K562 (cell line): Measurements from ENCODE around the gene ALDH9A1. TPM values are rescaled to one million over a fixed set of nuclear protein-coding genes. Genes with fewer than 3 reads are reported as not detected.

Source experiments
- ATAC-seq: fragments of 200-7000 bp; cut with Tn5 transposase; 3 replicates; pipeline ENCODE4 v1.9.1; 2020; ENCODE audit warnings: moderate library complexity
- BruUV-seq: library from RNA; stranded (reverse); fragments of 400-500 nt; replicated peaks from 2 replicates; lab custom pipeline; 2021; lab: Mats Ljungman, UMichigan
- CTCF ChIA-PET: fragments of 300-600 bp; formaldehyde crosslinking; extraction: SDS; loops from one replicate; lab custom pipeline; 2021; ENCODE audit warnings: low intra/inter-chr PET ratio; lab: Yijun Ruan, JAX
- POLR2A ChIA-PET: fragments of 300-600, 350-650 bp; sonication (Branson Sonifier 250); formaldehyde crosslinking; extraction: SDS; loops from one replicate; lab custom pipeline; 2021; ENCODE audit warnings: antibody characterized with exemption, inconsistent platforms; lab: Yijun Ruan, JAX
- DNase-seq, 4 experiments: peaks; one replicate each; pipeline versions ENCODE4 v3.0.0 to v3.0.0-alpha.2; 2011 to 2018; ENCODE audit warnings: low spot score in 3 of 4, mixed read lengths in 3 of 4; ENCODE audit errors: extremely low read depth in 1 of 4
- FAIRE-seq: peaks from 2 replicates; lab custom pipeline; 2011; peaks lifted over from hg19 to GRCh38; lab: Jason Lieb, UNC
- H2AFZ ChIP-seq: 2 replicates; pipeline ENCODE4 v1.6.0; 2011; ENCODE audit warnings: low read depth, low read length, control low read depth, inconsistent platforms
- H3K27ac ChIP-seq: fragments of 200-600 bp; 3 replicates; pipeline ENCODE4 v1.8.0; 2011; ENCODE audit warnings: low read depth, mild to moderate bottlenecking, control low read depth, inconsistent platforms, low read length, moderate library complexity, mixed read lengths; ENCODE audit errors: extremely low read depth
- H3K27me3 ChIP-seq, 2 experiments: fragments of 300-600 bp in 1 of 2; 2 replicates in 1 of 2; 3 replicates in 1 of 2; pipeline versions ENCODE4 v1.6.0 to v1.8.0; 2011; ENCODE audit warnings: inconsistent platforms in 2 of 2, low read length in 2 of 2, mild to moderate bottlenecking in 1 of 2, mixed read lengths in 1 of 2, moderate library complexity in 1 of 2; ENCODE audit not compliant: control insufficient read depth in 2 of 2, insufficient read depth in 2 of 2
- H3K36me3 ChIP-seq: fragments of 300-600 bp; 3 replicates; pipeline ENCODE4 v1.8.0; 2011; ENCODE audit warnings: mild to moderate bottlenecking, low read length, inconsistent platforms; ENCODE audit not compliant: control insufficient read depth, insufficient read depth
- H3K4me1 ChIP-seq, 2 experiments: fragments of 200-600 bp in 1 of 2; replicated peaks in 1 of 2; 2 replicates in 1 of 2; 3 replicates in 1 of 2; pipeline versions ENCODE4 v1.5.1 to v1.8.0; 2011; ENCODE audit warnings: inconsistent platforms in 2 of 2, low read length in 2 of 2, mild to moderate bottlenecking in 1 of 2, mixed read lengths in 1 of 2, moderate library complexity in 1 of 2; ENCODE audit not compliant: control insufficient read depth in 2 of 2, insufficient read depth in 2 of 2
- H3K4me2 ChIP-seq: 2 replicates; pipeline ENCODE4 v1.6.1; 2011; ENCODE audit warnings: low read length, control low read depth, inconsistent platforms, mixed read lengths; ENCODE audit not compliant: insufficient read depth
- H3K4me3 ChIP-seq: fragments of 200-600 bp; sonication (generic), shearing (Covaris generic); 2 replicates; pipeline ENCODE4 v1.5.1; 2016; ENCODE audit warnings: control low read depth, inconsistent platforms
- H3K79me2 ChIP-seq: fragments of 200-600 bp; 3 replicates; pipeline ENCODE4 v1.8.0; 2011; ENCODE audit warnings: low read length, inconsistent platforms; ENCODE audit not compliant: control insufficient read depth, insufficient read depth
- H3K9ac ChIP-seq, 2 experiments: 2 replicates each; pipeline versions ENCODE4 v1.6.0 to v1.6.1; 2011; ENCODE audit warnings: low read depth in 2 of 2, low read length in 2 of 2, control low read depth in 1 of 2, inconsistent platforms in 1 of 2, mild to moderate bottlenecking in 1 of 2, mixed read lengths in 1 of 2; ENCODE audit not compliant: insufficient read depth in 1 of 2
- H3K9me1 ChIP-seq: one replicate; pipeline ENCODE4 v1.6.0; 2011; ENCODE audit warnings: inconsistent platforms, mild to moderate bottlenecking, low read length, moderate library complexity; ENCODE audit not compliant: control insufficient read depth, insufficient read depth
- H3K9me3 ChIP-seq: replicated peaks from 2 replicates; pipeline ENCODE4 v1.5.1; 2011; ENCODE audit warnings: low read depth, low read length, inconsistent platforms; ENCODE audit not compliant: control insufficient read depth, insufficient read depth
- H4K20me1 ChIP-seq: replicated peaks from 2 replicates; pipeline ENCODE4 v1.6.1; 2011; ENCODE audit warnings: low read length, inconsistent platforms, mixed read lengths; ENCODE audit not compliant: control insufficient read depth, insufficient read depth
- DDX20 ChIP-seq: fragments of 450-650 bp; IDR thresholded peaks from 2 replicates; pipeline ENCODE4 v1.6.1; 2016; ENCODE audit warnings: missing genetic modification characterization, low read depth, mild to moderate bottlenecking, missing compliant biosample characterization, moderate library complexity
- ILK ChIP-seq: fragments of 450-650 bp; IDR thresholded peaks from 2 replicates; pipeline ENCODE4 v1.6.1; 2016; ENCODE audit warnings: missing genetic modification characterization, low read depth, mild to moderate bottlenecking, missing compliant biosample characterization, moderate library complexity, borderline replicate concordance
- KDM2B ChIP-seq: fragments of 250-450 bp; sonication (Bioruptor Pico); IDR thresholded peaks from 2 replicates; pipeline ENCODE4 v1.8.0; 2021; ENCODE audit warnings: mild to moderate bottlenecking, moderate library complexity
- KLF1 ChIP-seq: fragments of 450-650 bp; IDR thresholded peaks from 2 replicates; pipeline ENCODE4 v1.6.1; 2016; ENCODE audit warnings: missing genetic modification characterization, missing compliant biosample characterization
- MAFG ChIP-seq: fragments of 450-650 bp; conservative IDR thresholded peaks from 2 replicates; pipeline ENCODE4 v1.6.1; 2016; ENCODE audit warnings: missing genetic modification characterization, missing compliant biosample characterization
- MAX ChIP-seq: sonication (generic); formaldehyde crosslinking; IDR thresholded peaks from 2 replicates; pipeline ENCODE4 v1.9.0; 2022; ENCODE audit warnings: mild to moderate bottlenecking, missing genetic modification reagents
- MYNN ChIP-seq, 2 experiments: sonication (generic); formaldehyde crosslinking in 1 of 2; IDR thresholded peaks; 2 replicates each; pipeline versions ENCODE4 v1.5.0 to v1.6.1; 2016 to 2020; ENCODE audit warnings: antibody characterized with exemption in 1 of 2, missing genetic modification reagents in 1 of 2
- POLR2G ChIP-seq: fragments of 200-400 bp; formaldehyde crosslinking; IDR thresholded peaks from 2 replicates; pipeline ENCODE4 v1.6.1; 2017; ENCODE audit warnings: low read depth, mild to moderate bottlenecking, antibody characterized with exemption, low read length, moderate library complexity
- RFX7 ChIP-seq: fragments of 250-450 bp; sonication (Bioruptor Pico); IDR thresholded peaks from 2 replicates; pipeline ENCODE4 v1.5.1; 2021; ENCODE audit warnings: mild to moderate bottlenecking
- SMAD3 ChIP-seq: fragments of 450-650 bp; formaldehyde crosslinking; conservative IDR thresholded peaks from 2 replicates; pipeline ENCODE4 v1.4.0; 2020; ENCODE audit warnings: mild to moderate bottlenecking
- VEZF1 ChIP-seq: fragments of 200-800 bp; sonication (Bioruptor generic); IDR thresholded peaks from 2 replicates; pipeline ENCODE4 v1.6.1; 2017; ENCODE audit warnings: missing genetic modification characterization, missing compliant biosample characterization
- ZNF511 ChIP-seq: sonication (generic); formaldehyde crosslinking; IDR thresholded peaks from 2 replicates; pipeline ENCODE4 v1.8.0; 2022; ENCODE audit warnings: mild to moderate bottlenecking, missing genetic modification reagents
- ZNF766 ChIP-seq: fragments of 200-800 bp; sonication (Bioruptor generic); conservative IDR thresholded peaks from 2 replicates; pipeline ENCODE4 v1.6.1; 2016; ENCODE audit warnings: missing genetic modification characterization, missing compliant biosample characterization
- in situ Hi-C: fragments of 300-500 bp; cut with MboI; formaldehyde crosslinking; loops from 4 replicates; pipeline ENCODE4 v1.15.0; 2018; ENCODE audit warnings: inconsistent platforms, mixed read lengths
- intact Hi-C: fragments of 100-400 bp; cut with micrococcal nuclease; formaldehyde crosslinking; loops from 2 replicates; pipeline ENCODE4 v1.14.2; 2022
- polyA plus RNA-seq, 8 experiments: library from polyadenylated mRNA; depleted of rRNA in 4 of 8; stranded (reverse) in 5 of 8; unstranded in 3 of 8; fragments of >200 nt; fragmentation: Nextera tagmentation in 2 of 8; fragmentation: Illumina TruSeq in 1 of 8; extraction: Ambion mirVana in 2 of 8; extraction: Trizol in 1 of 8; gene quantifications; 2 replicates each; pipeline versions ENCODE4 v1.2.1 to v1.2.3, GENCODE V29; 2011 to 2014; ENCODE audit warnings: inconsistent platforms in 1 of 8, missing spikeins in 1 of 8
- total RNA-seq, 7 experiments: library from RNA; depleted of rRNA in 6 of 7; stranded (reverse); fragments of >200 nt in 6 of 7; fragmentation: Illumina TruSeq in 2 of 7; extraction: Trizol in 2 of 7; gene quantifications; 2 replicates each; pipeline versions ENCODE4 v1.2.1 to v1.2.3, GENCODE V29; 2011 to 2021; ENCODE audit warnings: low replicate concordance in 1 of 7
- TF ChIP-seq, protein P1 (sequence below): IDR thresholded peaks from 2 replicates; pipeline ENCODE4 v1.6.1; 2011; ENCODE audit warnings: borderline replicate concordance, low read depth, mild to moderate bottlenecking, moderate library complexity, low read length; ENCODE audit not compliant: insufficient read depth, poor library complexity, severe bottlenecking
- TF ChIP-seq, protein P2 (sequence below): sonication (generic); formaldehyde crosslinking; IDR thresholded peaks from 2 replicates; pipeline ENCODE4 v1.8.1; 2022; ENCODE audit warnings: missing genetic modification reagents

Gene ALDH9A1
- total and polyA plus RNA-seq, 9 of the 15 experiments (the other 6 are each of a cell fraction or from before 2014, with no cell fraction given): 26.5 to 54.3 (median 39.2) TPM

GRCh38 chr1:165738794-165739193, 40.4 kb upstream of the ALDH9A1 start (continued):
- TF ChIP-seq ZNF766 (CRISPR knock-in tag) (no peak), ILK (tag) (no peak), POLR2G (no peak), KLF1 (tag) (no peak)
- TF ChIP-seq, protein P1, sequence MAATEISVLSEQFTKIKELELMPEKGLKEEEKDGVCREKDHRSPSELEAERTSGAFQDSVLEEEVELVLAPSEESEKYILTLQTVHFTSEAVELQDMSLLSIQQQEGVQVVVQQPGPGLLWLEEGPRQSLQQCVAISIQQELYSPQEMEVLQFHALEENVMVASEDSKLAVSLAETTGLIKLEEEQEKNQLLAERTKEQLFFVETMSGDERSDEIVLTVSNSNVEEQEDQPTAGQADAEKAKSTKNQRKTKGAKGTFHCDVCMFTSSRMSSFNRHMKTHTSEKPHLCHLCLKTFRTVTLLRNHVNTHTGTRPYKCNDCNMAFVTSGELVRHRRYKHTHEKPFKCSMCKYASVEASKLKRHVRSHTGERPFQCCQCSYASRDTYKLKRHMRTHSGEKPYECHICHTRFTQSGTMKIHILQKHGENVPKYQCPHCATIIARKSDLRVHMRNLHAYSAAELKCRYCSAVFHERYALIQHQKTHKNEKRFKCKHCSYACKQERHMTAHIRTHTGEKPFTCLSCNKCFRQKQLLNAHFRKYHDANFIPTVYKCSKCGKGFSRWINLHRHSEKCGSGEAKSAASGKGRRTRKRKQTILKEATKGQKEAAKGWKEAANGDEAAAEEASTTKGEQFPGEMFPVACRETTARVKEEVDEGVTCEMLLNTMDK: no peak
- TF ChIP-seq, protein P2, sequence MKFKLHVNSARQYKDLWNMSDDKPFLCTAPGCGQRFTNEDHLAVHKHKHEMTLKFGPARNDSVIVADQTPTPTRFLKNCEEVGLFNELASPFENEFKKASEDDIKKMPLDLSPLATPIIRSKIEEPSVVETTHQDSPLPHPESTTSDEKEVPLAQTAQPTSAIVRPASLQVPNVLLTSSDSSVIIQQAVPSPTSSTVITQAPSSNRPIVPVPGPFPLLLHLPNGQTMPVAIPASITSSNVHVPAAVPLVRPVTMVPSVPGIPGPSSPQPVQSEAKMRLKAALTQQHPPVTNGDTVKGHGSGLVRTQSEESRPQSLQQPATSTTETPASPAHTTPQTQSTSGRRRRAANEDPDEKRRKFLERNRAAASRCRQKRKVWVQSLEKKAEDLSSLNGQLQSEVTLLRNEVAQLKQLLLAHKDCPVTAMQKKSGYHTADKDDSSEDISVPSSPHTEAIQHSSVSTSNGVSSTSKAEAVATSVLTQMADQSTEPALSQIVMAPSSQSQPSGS: no peak
- TF ChIP-seq, all 486 proteins: peak for 0

- no peak overlapping the region for H3K4me3 ChIP-seq
- ATAC-seq: no peak
- no peaks in the 10 kb centered on the region for H3K4me1 ChIP-seq
- no peak for FAIRE-seq
- H3K27ac ChIP-seq: no peak overlapping the region
- intact Hi-C loops (no loop called here), in situ Hi-C loops (no loop called here)
- H3K9me3 ChIP-seq: no peaks in the 10 kb centered on the region
- no peak overlapping the region for H3K9ac ChIP-seq
- POLR2A ChIA-PET: interaction anchor here (0.9 kb wide), 1 partner anchor 9 kb away, joined by 4 read pairs; no protein-coding TSS in a partner anchor
- no peaks in the 10 kb centered on the region for H3K79me2 ChIP-seq
- peaks cover 66% of the 10 kb centered on the region for H3K36me3 ChIP-seq
- no peak overlapping the region for H2AFZ ChIP-seq
- no peak for DNase-seq
- BruUV-seq: no TSS peak
- H4K20me1 ChIP-seq: no peaks in the 10 kb centered on the region
- CTCF ChIA-PET: no interaction called here
- no peak overlapping the region for H3K4me2 ChIP-seq
- H3K27me3 ChIP-seq: no peaks in the 10 kb centered on the region
- no peaks in the 10 kb centered on the region for H3K9me1 ChIP-seq
- TF ChIP-seq MYNN (IDR thresholded peaks at IDR 0.05): no peak
- no peak for TF ChIP-seq MYNN (CRISPR knock-in tag; IDR thresholded peaks at IDR 0.05)
- no peak for TF ChIP-seq SMAD3 (CRISPR knock-in tag)
- TF ChIP-seq KDM2B (CRISPR knock-in tag): no peak
- TF ChIP-seq MAX (CRISPR knock-in tag): no peak
- TF ChIP-seq RFX7: no peak
- no peak for TF ChIP-seq VEZF1 (CRISPR knock-in tag)
- no peak for TF ChIP-seq DDX20
- no peak for TF ChIP-seq MAFG (tag)
- TF ChIP-seq ZNF511 (CRISPR knock-in tag): no peak
Measured at GRCh38 chr1:165737196-165737595, 38.8 kb upstream of the ALDH9A1 start.
